ENCODE data around the gene PTPRU. TPM values are rescaled to one million over a fixed set of nuclear protein-coding genes. Genes with fewer than 3 reads are reported as not detected.

The PTPRU gene
- polyA plus RNA-seq, 1 of the 3 experiments (the other 2 are of a cell fraction), result 3.5 TPM

- no peak for TF ChIP-seq CTCF (IDR thresholded peaks at IDR 0.05)
- no peak for TF ChIP-seq FOSL2 (IDR thresholded peaks at IDR 0.05; ENCODE audit: borderline replicate concordance, low read depth)
- no peak for TF ChIP-seq USF1 (IDR thresholded peaks at IDR 0.05; ENCODE audit: borderline replicate concordance, low read depth)
- TF ChIP-seq ZBTB33 (IDR thresholded peaks at IDR 0.05; ENCODE audit: borderline replicate concordance, low read depth), result no peak
- TF ChIP-seq IRF3 (IDR thresholded peaks at IDR 0.05; ENCODE audit: low read depth, low read length), result no peak
- no peak for TF ChIP-seq MXI1 (IDR thresholded peaks at IDR 0.05; ENCODE audit: low read depth, low read length)
- over 99% methylated on average over 6 of the region's 6 CpGs for WGBS (ENCODE audit: low lambda C conversion rate)
- POLR2A ChIA-PET, result interaction anchor here (1.2 kb wide), 1 partner anchor 9 kb away, joined by 3 read pairs; the partner anchor contains the start of gene SRSF4
These were observed 45.6 kb upstream of the PTPRU start for GRCh38 chr1:29190718-29191117.

GRCh38 chr1:29193879-29194455 lies 42.4 kb upstream of the PTPRU start:
- WGBS (ENCODE audit: low lambda C conversion rate), result 94% methylated on average over 6 of the region's 8 CpGs
- Histone ChIP-seq H3K4me2 (no peak overlapping the region), H2AFZ (ENCODE audit: low read depth) (no peak overlapping the region), H4K20me1 (ENCODE audit: insufficient read depth) (no peaks in the 10 kb centered on the region), H3K4me3 (ENCODE audit: low read depth in 2 of 2, low read length in 1 of 2) (no peak overlapping the region), H3K27ac (ENCODE audit: low read depth in 2 of 2, low read length in 1 of 2) (no peak overlapping the region), H3K79me2 (ENCODE audit: insufficient read depth) (no peaks in the 10 kb centered on the region), H3K9me3 (no peaks in the 10 kb centered on the region), H3K9me2 (no peaks in the 10 kb centered on the region), H3F3A (replicated peaks; ENCODE audit: insufficient read depth) (no peaks in the 10 kb centered on the region), H3K4me1 (ENCODE audit: control insufficient read depth in 1 of 2, insufficient read depth in 2 of 2, low read depth in 1 of 2, low read length in 1 of 2) (peaks cover 9 to 10% of the 10 kb centered on the region in 2 experiments; a peak in 2 of 4 replicates), H3K9ac (no peak overlapping the region), H3K36me3 (replicated peaks in 1 of 2; ENCODE audit: control insufficient read depth in 1 of 2, insufficient read depth in 2 of 2, low read length in 1 of 2) (peaks cover 4 to 5% of the 10 kb centered on the region in 2 experiments), H3K27me3 (ENCODE audit: insufficient read depth) (no peaks in the 10 kb centered on the region)
- TF ChIP-seq JUND (IDR thresholded peaks at IDR 0.05) (no peak), SMC3 (IDR thresholded peaks at IDR 0.05; ENCODE audit: low read depth, low read length) (no peak), USF2 (IDR thresholded peaks at IDR 0.05; ENCODE audit: borderline replicate concordance, low read depth, low read length) (no peak), FOSL2 (IDR thresholded peaks at IDR 0.05; ENCODE audit: borderline replicate concordance, low read depth) (no peak), MEF2A (IDR thresholded peaks at IDR 0.05; ENCODE audit: borderline replicate concordance, low read depth) (no peak), MXI1 (IDR thresholded peaks at IDR 0.05; ENCODE audit: low read depth, low read length) (no peak), TEAD4 (IDR thresholded peaks at IDR 0.05; ENCODE audit: borderline replicate concordance, insufficient read depth) (no peak), MAX (IDR thresholded peaks at IDR 0.05; ENCODE audit: low read depth) (no peak), CHD2 (IDR thresholded peaks at IDR 0.05; ENCODE audit: low read length, partially characterized antibody) (no peak), IRF3 (IDR thresholded peaks at IDR 0.05; ENCODE audit: low read depth, low read length) (no peak), RCOR1 (IDR thresholded peaks at IDR 0.05; ENCODE audit: low read length) (no peak), ELF1 (IDR thresholded peaks at IDR 0.05) (no peak), RXRA (IDR thresholded peaks at IDR 0.05; ENCODE audit: borderline replicate concordance, low read depth) (no peak), EP300 (IDR thresholded peaks at IDR 0.05; ENCODE audit: borderline replicate concordance in 1 of 2, low read depth in 1 of 2, low read length in 1 of 2) (no peak)
- ChIA-PET POLR2A (no interaction called here), CTCF (interaction anchor here (0.6 to 5.8 kb wide), 4 partner anchors 9 to 1514 kb away, joined by 3 to 37 read pairs (median 4); no protein-coding TSS in a partner anchor)
- no peak for DNase-seq

More at GRCh38 chr1:29190718-29191117, 45.6 kb upstream of the PTPRU start:
- H3K4me1 ChIP-seq (ENCODE audit: control insufficient read depth in 1 of 2, insufficient read depth in 2 of 2, low read depth in 1 of 2, low read length in 1 of 2), result no peaks in the 10 kb centered on the region
- H3K9me2 ChIP-seq, result no peaks in the 10 kb centered on the region
- peaks cover 4 to 5% of the 10 kb centered on the region in 2 experiments for H3K36me3 ChIP-seq (replicated peaks in 1 of 2; ENCODE audit: control insufficient read depth in 1 of 2, insufficient read depth in 2 of 2, low read length in 1 of 2)
- no peaks in the 10 kb centered on the region for H3K79me2 ChIP-seq (ENCODE audit: insufficient read depth)
- H2AFZ ChIP-seq (ENCODE audit: low read depth), result no peak overlapping the region
- no peak overlapping the region for H3K4me2 ChIP-seq
- no peaks in the 10 kb centered on the region for H4K20me1 ChIP-seq (ENCODE audit: insufficient read depth)
- H3K9me3 ChIP-seq, result no peaks in the 10 kb centered on the region
- H3K4me3 ChIP-seq (ENCODE audit: low read depth in 2 of 2, low read length in 1 of 2), result no peak overlapping the region
- DNase-seq, result no peak
- CTCF ChIA-PET, result interaction anchor here (1.4 to 1.6 kb wide), 2 partner anchors 12 to 309 kb away, joined by 5 read pairs; no protein-coding TSS in a partner anchor
- no peak overlapping the region for H3K27ac ChIP-seq (ENCODE audit: low read depth in 2 of 2, low read length in 1 of 2)
- H3K9ac ChIP-seq, result no peak overlapping the region
- H3F3A ChIP-seq (replicated peaks; ENCODE audit: insufficient read depth), result no peaks in the 10 kb centered on the region
- H3K27me3 ChIP-seq (ENCODE audit: insufficient read depth), result no peaks in the 10 kb centered on the region

Measured in SK-N-SH (cell line).